ENCODE data around the gene ACO2. TPM values are rescaled to one million over a fixed set of nuclear protein-coding genes. Genes with fewer than 3 reads are reported as not detected.

ACO2 gene
- total RNA-seq, 2 experiments from 2014 or later: 61.5 to 107 TPM

GRCh38 chr22:41561335-41561734 lies 92.4 kb downstream of the ACO2 start:
- CTCF ChIA-PET (ENCODE audit: unreplicated experiment): no interaction called here
- Histone ChIP-seq H4K20me1 (ENCODE audit: insufficient read depth, low read length) (no peaks in the 10 kb centered on the region), H2AFZ (ENCODE audit: low read length) (no peak overlapping the region), H3K27ac (ENCODE audit: low read depth, low read length, poor library complexity, severe bottlenecking) (no peak overlapping the region), H3K36me3 (ENCODE audit: insufficient read depth, low read length) (no peaks in the 10 kb centered on the region), H3K9me3 (ENCODE audit: low read length) (no peaks in the 10 kb centered on the region), H3K79me2 (ENCODE audit: insufficient read depth, low read depth, low read length) (no peaks in the 10 kb centered on the region), H3K4me3 (ENCODE audit: low read depth, low read length, poor library complexity, severe bottlenecking) (no peak overlapping the region), H3K4me1 (ENCODE audit: insufficient read depth, low read length, poor library complexity, severe bottlenecking) (no peaks in the 10 kb centered on the region), H3K9me2 (ENCODE audit: insufficient read depth, low read length) (no peaks in the 10 kb centered on the region), H3K4me2 (ENCODE audit: low read length) (no peak overlapping the region)
- POLR2A ChIA-PET: no interaction called here
- no TSS peak for BruUV-seq (replicated peaks)
- intact Hi-C loops (cut with micrococcal nuclease; ENCODE audit: unreplicated experiment): no loop called here
- TF ChIP-seq EZH2phosphoT487 (IDR thresholded peaks at IDR 0.05; ENCODE audit: borderline replicate concordance, low read depth, low read length) (no peak), CTCF (conservative IDR thresholded peaks at IDR 0.05; ENCODE audit: low read length) (no peak)
- DNase-seq (ENCODE audit: low spot score): no peak

GRCh38 chr22:41561788-41562187 lies 92.9 kb downstream of the ACO2 start:
- Histone ChIP-seq H3K4me2 (ENCODE audit: low read length) (no peak overlapping the region), H3K79me2 (ENCODE audit: insufficient read depth, low read depth, low read length) (no peaks in the 10 kb centered on the region), H3K4me3 (ENCODE audit: low read depth, low read length, poor library complexity, severe bottlenecking) (no peak overlapping the region), H3K9me2 (ENCODE audit: insufficient read depth, low read length) (no peaks in the 10 kb centered on the region), H2AFZ (ENCODE audit: low read length) (no peak overlapping the region), H3K27ac (ENCODE audit: low read depth, low read length, poor library complexity, severe bottlenecking) (no peak overlapping the region), H3K4me1 (ENCODE audit: insufficient read depth, low read length, poor library complexity, severe bottlenecking) (no peaks in the 10 kb centered on the region), H3K9me3 (ENCODE audit: low read length) (no peaks in the 10 kb centered on the region), H4K20me1 (ENCODE audit: insufficient read depth, low read length) (no peaks in the 10 kb centered on the region), H3K36me3 (ENCODE audit: insufficient read depth, low read length) (no peaks in the 10 kb centered on the region)
- TF ChIP-seq CTCF (conservative IDR thresholded peaks at IDR 0.05; ENCODE audit: low read length): no peak
- no peak for TF ChIP-seq EZH2phosphoT487 (IDR thresholded peaks at IDR 0.05; ENCODE audit: borderline replicate concordance, low read depth, low read length)
- ChIA-PET CTCF (ENCODE audit: unreplicated experiment) (no interaction called here), POLR2A (interaction anchor here (0.7 kb wide), 1 partner anchor 85 kb away, joined by 4 read pairs; no protein-coding TSS in a partner anchor)
- no TSS peak for BruUV-seq (replicated peaks)
- intact Hi-C loops (cut with micrococcal nuclease; ENCODE audit: unreplicated experiment): no loop called here
- no peak for DNase-seq (ENCODE audit: low spot score)

- intact Hi-C loops (cut with micrococcal nuclease; ENCODE audit: unreplicated experiment): no loop called here
Observed at GRCh38 chr22:41562461-41562860, 93.5 kb downstream of the ACO2 start.

More at GRCh38 chr22:41562461-41562860, 93.5 kb downstream of the ACO2 start:
- Histone ChIP-seq H3K27ac (ENCODE audit: low read depth, low read length, poor library complexity, severe bottlenecking) (no peak overlapping the region), H3K4me1 (ENCODE audit: insufficient read depth, low read length, poor library complexity, severe bottlenecking) (no peaks in the 10 kb centered on the region), H4K20me1 (ENCODE audit: insufficient read depth, low read length) (no peaks in the 10 kb centered on the region), H3K4me3 (ENCODE audit: low read depth, low read length, poor library complexity, severe bottlenecking) (no peak overlapping the region), H3K36me3 (ENCODE audit: insufficient read depth, low read length) (no peaks in the 10 kb centered on the region), H3K9me2 (ENCODE audit: insufficient read depth, low read length) (no peaks in the 10 kb centered on the region), H3K79me2 (ENCODE audit: insufficient read depth, low read depth, low read length) (no peaks in the 10 kb centered on the region), H2AFZ (ENCODE audit: low read length) (no peak overlapping the region), H3K4me2 (ENCODE audit: low read length) (no peak overlapping the region), H3K9me3 (ENCODE audit: low read length) (no peaks in the 10 kb centered on the region)
- no peak for DNase-seq (ENCODE audit: low spot score)
- ChIA-PET CTCF (ENCODE audit: unreplicated experiment) (no interaction called here), POLR2A (interaction anchor here (0.7 kb wide), 1 partner anchor 86 kb away, joined by 4 read pairs; no protein-coding TSS in a partner anchor)
- TF ChIP-seq CTCF (conservative IDR thresholded peaks at IDR 0.05; ENCODE audit: low read length) (no peak), EZH2phosphoT487 (IDR thresholded peaks at IDR 0.05; ENCODE audit: borderline replicate concordance, low read depth, low read length) (no peak)
- BruUV-seq (replicated peaks): no TSS peak

Data from OCI-LY7 (cell line).